ENCODE results near the gene KAT7.
A peak's percentile ranks its signal among the peaks of the same experiment; 100 is the strongest.

KAT7 gene

DNA sequence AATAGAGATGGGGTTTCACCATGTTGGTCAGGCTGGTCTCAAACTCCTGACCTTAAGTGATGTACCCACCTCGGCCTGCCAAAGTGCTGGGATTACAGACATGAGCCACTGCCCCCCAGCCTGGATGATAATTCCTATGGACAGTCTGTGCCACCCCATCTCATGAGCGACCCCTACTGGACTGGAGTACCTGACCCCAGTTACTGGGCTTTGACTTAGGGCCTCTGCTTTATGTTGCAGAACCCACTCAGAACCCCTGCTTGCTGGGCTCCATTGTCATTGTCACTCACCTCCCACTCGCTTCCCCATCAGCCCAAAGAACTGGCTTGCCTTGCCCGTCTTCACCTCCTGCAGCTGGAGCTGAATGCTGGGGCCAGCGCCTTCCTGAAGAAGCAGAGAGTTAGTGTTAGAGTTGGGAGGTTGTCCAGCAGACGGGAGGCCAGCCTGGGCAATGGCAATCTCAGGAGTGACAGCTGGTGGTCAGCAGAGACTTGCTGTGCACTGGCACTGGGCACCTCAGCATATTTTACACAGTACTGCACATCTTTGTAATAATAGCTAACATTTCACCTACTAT, 55.4 kb downstream of the KAT7 start:
- DNase-seq, result no peak

- peak; percentile 5 to 31 for DNase-seq
Measured at GRCh38 chr17:49845321-49845720, 56.8 kb downstream of the KAT7 start.

DNA sequence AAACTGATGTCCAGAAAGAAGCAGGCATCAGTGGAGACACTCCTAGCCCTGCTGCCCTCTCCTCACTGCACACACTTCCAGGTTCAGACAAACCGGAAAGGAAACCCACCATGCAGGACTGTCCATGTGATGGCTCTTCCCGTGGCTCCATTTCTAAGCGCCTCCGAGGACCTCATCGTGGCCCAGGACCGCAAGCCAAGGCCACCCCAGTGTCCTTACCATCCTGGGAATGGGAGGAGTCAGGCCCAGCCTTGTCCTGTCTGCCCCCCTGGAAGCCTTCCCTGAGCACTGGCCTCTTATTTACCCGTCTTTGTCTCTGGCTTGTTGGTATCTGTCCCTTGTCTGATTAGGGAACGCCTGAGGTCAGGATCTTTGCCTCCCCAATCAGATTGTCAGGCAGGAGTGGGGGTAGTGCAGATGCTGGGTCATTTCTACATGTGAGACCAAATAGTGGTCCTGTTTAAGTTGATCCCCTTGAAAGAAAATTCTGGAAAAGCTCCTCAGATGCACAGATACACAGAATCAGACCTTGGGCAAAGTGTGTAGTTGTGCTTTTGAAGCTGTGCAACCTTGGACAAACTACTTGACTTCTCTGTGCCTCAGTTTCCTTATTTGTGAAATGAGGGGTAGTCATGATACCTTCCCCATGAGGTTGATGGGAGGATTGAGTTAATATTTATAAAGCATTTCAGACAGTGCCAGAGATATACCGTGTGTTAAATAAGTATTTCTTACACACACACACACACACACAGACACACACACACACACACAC, 58.6 kb downstream of the KAT7 start:
- no peak for DNase-seq

- DNase-seq, result no peak
Measured at GRCh38 chr17:49848019-49848473, 59.6 kb downstream of the KAT7 start, which contains the start of gene TAC4. Gene TAC4 (minus strand): TSS chr17:49848069. CDS start chr17:49848017, 52 bp downstream.

GRCh38 chr17:49848739-49849138, 60.3 kb downstream of the KAT7 start:
- DNase-seq, result no peak

DNA sequence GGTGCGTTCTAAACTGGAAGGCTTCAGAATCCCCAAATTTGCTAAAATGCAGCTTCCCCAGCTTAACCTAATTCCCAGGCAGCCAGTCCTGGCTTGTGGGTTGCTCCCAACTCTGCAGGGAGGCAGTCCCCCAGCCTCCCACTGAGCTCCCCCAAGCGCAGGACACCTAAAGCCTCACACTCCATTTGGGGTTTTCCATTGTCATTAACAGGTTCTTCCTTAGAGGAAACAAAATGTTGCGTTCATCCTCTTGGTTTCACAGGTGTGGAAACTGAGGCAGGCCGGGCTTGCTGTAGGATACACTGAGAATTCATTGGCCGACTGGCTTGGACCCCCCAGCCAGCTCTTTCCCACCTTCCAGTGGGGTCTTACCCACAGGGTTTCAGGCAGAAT, 61.7 kb downstream of the KAT7 start:
- no peak for DNase-seq

DNA sequence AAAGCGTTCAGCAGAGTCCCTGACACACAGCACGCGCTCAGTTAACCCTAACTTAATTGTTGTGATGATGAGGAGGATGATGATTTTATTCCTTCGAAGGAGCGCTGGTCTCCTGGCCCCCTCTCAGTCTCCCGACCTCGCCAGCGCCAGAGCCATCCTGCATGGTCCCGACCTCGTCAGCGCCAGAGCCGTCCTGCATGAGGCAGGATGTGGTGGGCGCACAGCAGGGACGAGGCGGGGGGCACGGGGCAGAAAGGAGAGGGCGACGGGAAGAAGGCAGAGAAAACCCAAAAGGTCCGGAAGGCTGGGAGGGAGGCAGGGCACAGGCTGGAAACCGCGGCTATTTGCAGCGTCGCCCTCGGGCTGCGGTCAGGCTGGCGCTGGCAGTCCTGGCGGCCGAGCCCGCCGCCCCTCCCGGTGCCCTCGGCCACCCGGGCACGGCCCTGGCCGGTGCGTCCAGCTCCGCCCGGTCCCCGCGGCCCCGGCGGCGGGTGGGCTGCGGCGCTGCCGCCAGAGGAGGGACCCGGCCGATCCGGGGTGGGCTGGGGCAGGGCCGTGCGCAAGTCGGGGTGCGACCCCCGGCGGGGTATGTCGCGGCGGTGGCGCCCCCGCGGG, 62.4 kb downstream of the KAT7 start:
- no peak for DNase-seq

GRCh38 chr17:49851387-49852291, 63.2 kb downstream of the KAT7 start:
- no peak for DNase-seq

GRCh38 chr17:49853470-49854015, 65.1 kb downstream of the KAT7 start:
- no peak for DNase-seq

- no peak for DNase-seq
Measured at GRCh38 chr17:49854126-49854525, 65.6 kb downstream of the KAT7 start.

- DNase-seq, result peak in 1 of 2 experiments; percentile 56
Measured at GRCh38 chr17:49858796-49859195, 70.3 kb downstream of the KAT7 start.

DNA sequence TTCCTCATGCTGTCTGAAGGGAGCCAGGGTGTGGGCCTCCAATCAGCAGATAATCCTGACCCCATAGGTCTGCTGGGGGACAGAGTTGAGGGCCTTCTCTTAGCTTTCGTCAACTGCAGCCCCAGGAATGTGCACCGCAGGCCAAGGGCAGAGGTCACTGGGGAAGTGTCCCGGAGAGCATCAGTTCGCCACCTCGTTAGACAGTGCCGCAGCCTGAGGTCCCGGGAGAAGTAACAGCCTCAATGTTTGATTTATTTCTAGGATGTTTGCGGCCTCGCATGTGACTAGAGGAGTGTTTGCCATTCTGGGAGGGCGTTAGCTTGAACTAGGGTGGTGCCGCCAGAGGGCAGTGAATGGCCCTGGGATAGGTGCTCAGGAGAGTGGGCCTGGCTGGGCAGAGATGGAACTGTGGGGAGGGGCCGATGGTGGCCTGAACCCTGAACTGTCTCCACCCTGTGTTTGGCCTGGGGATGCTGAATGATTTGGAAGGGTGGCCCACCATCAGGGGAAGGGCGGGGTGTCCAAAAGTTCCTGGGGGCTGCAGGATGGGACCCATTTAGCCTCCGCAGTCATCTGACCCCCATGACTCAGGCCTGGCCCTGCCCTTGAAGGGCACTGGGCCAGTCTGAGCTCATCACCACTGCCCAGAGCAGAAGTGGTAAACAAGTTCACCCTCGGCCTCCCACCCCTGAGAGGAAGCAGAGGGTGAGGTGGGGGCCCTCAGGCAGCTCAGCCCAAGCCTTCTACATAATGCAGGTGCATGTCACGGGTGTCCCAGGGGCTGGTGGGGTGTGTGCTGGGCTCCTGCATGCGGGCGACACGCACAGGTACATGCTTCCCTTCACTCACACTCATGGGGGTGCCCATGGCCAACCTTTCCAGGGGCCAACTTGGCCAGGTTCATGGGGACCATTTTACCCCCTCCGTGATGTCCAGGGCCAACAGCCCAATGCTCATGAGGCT, 71.8 kb downstream of the KAT7 start:
- no peak for DNase-seq

- peak; percentile 18 to 19 for DNase-seq
Measured at GRCh38 chr17:49861150-49861884, 72.8 kb downstream of the KAT7 start.

GRCh38 chr17:49862781-49863331, 74.4 kb downstream of the KAT7 start:
- DNase-seq, result no peak

DNA sequence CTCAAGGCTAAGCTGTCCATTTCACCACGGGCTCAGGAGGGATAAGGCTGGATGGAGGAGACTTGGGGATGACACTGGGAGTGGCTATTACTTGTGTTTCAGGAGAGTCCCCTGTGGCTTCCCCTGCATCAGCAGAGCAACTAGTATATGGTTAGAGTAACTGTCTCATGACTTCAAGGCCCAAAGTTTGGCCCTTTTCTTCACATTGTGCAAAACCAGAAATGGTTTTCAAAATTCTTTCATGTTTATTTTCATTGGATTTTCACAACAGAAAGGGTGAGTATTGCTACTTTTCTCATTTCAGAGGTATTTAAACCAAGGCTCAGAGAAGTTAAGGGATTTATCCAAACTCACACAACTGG, 77.5 kb downstream of the KAT7 start:
- DNase-seq, result no peak

DNA sequence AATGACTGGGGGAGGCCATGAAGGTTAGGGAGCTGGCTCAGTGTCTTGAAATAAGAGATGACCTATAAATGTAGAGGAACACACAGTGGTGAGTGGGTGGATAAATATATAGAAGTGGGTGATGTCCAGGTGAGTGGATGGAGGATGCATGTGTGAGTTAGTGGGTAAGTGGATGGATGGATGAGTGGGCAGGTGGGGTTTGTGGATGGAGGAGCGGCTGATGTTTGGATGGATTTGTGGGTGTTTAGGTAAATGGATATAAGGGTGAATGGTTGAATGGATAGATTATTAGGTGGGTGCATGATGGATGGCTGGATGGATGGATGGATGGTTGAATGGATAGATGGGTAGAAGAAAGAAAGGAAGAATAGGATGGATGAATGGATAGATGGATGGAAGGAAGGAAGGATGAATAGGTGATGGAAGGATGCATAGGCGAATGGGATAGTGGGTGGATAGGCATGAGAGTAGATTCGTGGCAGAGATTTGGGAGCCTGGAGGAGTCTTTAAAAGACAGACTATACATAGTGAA, 78.5 kb downstream of the KAT7 start:
- no peak for DNase-seq

DNA sequence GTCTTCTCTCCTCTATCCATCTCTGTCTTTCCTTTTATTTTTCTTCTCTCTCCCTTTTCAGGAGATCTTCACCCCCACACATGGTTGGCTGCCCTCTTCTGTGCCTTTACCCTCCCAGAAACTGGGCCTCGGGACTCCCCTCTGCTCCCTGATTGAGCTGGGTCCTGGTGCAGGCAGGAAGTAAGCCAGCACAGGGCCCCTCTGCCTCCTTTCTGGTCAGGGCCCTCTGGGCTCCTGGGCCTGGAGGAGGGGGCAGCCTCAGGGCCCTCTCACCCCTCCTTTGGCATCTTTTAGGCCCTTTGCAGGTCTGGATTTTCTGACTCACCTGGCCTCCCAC, 80.5 kb downstream of the KAT7 start:
- DNase-seq, result no peak

- DNase-seq, result no peak
Measured at GRCh38 chr17:49870298-49870697, 81.8 kb downstream of the KAT7 start.

DNA sequence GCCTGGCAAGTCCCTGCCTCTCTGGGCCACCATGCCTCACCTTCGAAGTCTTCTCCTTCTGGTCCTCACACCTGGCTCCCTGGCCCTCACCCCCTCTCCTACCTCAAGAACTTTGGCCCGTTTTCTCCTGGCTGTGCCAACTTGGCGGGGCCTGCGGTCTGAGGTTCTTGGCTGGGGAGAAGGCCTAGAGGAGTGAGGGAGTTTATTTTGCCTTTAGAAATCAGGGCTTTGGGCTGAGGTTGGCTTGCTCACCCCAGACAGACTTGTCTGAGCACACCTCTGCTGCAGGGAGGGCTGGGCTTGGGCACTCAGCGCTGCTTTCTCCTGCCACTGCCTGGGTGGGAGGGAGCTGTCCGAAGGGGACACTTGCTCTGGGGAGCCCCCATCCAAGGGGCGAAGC, 82.7 kb downstream of the KAT7 start:
- DNase-seq, result no peak

DNA sequence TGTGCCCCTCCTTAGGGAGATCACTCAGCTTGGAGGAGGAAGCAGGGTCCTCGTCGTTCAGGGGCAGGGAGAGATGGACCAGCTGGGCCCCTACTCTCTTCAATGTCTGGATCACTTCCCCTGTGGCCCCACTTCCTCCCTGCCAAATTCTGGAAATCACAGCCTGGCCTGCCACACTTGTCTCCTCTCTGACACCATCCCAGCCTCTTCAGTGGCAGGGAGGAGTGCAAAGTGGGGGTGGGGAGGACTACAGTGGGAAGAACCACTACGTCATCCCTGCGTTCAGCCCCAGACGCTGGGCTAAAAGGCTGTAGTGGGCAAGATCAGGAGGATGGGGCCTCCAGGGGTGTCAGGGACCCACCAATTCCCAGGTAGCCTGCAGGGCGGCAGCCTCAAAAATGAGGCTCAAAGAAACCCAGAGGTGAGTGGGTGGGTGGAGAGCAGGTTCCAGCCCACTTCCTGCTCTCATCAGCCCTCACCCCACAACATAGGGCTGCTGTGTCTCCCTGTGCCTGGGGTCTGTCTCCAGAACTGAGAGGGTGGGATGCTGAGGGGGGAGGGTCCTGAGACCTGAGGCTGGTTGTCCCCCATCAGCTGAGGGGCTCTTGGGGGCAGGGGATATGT, 84.4 kb downstream of the KAT7 start:
- DNase-seq, result no peak

Data from NCI-H446 (cell line).